GM19467 (cell line): ENCODE data around the gene HNRNPA2B1.
"Not testable (repeated sequence)": the region's sequence is repeated elsewhere in the genome, so short reads cannot be mapped to it uniquely, and the experiment has no call there.

Experiments
- ATAC-seq: cut with Tn5 transposase; IDR thresholded peaks from one replicate; pipeline ENCODE4 v1.9.1; 2021; ENCODE audit warnings: mild to moderate bottlenecking, moderate library complexity; ENCODE audit not compliant: unreplicated experiment

The HNRNPA2B1 gene

DNA sequence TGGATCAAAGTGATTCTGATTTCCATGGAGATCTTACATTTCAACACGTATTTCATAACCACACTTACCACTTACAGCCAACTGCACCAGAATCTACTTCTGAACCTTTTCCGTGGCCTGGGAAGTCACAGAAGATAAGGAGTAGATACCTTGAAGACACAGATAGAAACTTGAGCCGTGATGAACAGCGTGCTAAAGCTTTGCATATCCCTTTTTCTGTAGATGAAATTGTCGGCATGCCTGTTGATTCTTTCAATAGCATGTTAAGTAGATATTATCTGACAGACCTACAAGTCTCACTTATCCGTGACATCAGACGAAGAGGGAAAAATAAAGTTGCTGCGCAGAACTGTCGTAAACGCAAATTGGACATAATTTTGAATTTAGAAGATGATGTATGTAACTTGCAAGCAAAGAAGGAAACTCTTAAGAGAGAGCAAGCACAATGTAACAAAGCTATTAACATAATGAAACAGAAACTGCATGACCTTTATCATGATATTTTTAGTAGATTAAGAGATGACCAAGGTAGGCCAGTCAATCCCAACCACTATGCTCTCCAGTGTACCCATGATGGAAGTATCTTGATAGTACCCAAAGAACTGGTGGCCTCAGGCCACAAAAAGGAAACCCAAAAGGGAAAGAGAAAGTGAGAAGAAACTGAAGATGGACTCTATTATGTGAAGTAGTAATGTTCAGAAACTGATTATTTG, 15.3 kb downstream of the HNRNPA2B1 start:
- no peak for ATAC-seq

DNA sequence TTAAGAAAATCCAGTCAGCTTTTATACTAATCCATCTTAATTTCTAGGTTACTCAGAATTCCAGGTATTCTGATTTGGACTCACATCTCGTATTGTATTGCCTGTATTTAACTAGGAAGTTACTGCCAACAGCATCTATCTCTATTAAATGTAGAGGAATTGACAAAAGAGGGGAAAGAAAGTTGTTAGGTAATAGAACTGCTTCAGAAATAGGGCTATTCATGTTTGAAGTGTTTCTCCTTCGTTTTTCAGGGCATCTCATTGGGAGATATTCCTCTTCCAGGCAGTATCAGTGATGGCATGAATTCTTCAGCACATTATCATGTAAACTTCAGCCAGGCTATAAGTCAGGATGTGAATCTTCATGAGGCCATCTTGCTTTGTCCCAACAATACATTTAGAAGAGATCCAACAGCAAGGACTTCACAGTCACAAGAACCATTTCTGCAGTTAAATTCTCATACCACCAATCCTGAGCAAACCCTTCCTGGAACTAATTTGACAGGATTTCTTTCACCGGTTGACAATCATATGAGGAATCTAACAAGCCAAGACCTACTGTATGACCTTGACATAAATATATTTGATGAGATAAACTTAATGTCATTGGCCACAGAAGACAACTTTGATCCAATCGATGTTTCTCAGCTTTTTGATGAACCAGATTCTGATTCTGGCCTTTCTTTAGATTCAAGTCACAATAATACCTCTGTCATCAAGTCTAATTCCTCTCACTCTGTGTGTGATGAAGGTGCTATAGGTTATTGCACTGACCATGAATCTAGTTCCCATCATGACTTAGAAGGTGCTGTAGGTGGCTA, 16.1 kb downstream of the HNRNPA2B1 start:
- not testable (repeated sequence) for ATAC-seq

GRCh38 chr7:26183545-26184280, 16.8 kb downstream of the HNRNPA2B1 start:
- no peak for ATAC-seq

DNA sequence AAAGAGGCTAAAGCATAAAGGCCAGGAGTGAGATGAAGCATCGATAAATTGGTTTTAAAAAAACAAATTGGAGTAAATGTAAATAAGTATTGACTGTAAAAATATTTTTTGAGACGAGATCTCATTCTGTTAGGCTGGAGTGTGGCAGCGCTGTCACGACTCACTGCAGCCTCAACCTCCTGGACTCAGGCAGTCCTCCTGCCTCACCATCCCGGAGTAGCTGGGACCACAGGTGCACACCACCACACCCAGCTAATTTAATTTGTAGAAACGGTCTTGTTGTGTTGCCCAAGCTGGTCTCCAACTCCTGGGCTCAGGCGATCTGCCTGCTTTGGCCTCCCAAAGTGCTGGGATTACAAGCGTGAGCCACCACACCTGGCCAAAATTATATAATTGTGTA, 17.8 kb downstream of the HNRNPA2B1 start:
- ATAC-seq: no peak

- ATAC-seq: no peak
Observed at GRCh38 chr7:26182283-26182682, 18.3 kb downstream of the HNRNPA2B1 start.

- no peak for ATAC-seq
Observed at GRCh38 chr7:26181474-26182227, 18.9 kb downstream of the HNRNPA2B1 start.

GRCh38 chr7:26180792-26181198, 19.8 kb downstream of the HNRNPA2B1 start:
- ATAC-seq: no peak

- no peak for ATAC-seq
Observed at GRCh38 chr7:26179826-26180497, 20.6 kb downstream of the HNRNPA2B1 start.

- ATAC-seq: no peak
Observed at GRCh38 chr7:26179422-26179821, 21.1 kb downstream of the HNRNPA2B1 start.

- ATAC-seq: no peak
Observed at GRCh38 chr7:26178272-26178960, 22.1 kb downstream of the HNRNPA2B1 start.

DNA sequence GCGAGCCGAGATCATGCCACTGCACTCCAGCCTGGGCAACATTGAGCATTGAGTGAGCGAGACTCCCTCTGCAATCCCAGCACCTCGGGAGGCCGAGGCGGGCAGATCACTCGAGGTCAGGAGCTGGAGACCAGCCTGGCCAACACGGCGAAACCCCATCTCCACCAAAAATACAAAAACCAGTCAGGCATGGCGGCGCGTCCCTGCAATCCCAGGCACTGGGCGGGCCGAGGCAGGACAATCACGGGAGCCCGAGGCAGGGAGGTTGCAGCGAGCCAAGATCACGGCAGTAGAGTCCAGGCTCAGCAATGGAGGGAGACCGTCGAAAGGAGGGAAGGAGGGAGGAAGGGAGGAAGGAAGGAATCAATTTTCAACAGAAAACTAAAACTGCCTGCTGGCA, 23.3 kb downstream of the HNRNPA2B1 start:
- ATAC-seq: not testable (repeated sequence)

- not testable (repeated sequence) for ATAC-seq
Observed at GRCh38 chr7:26176696-26177095, 23.9 kb downstream of the HNRNPA2B1 start.

- ATAC-seq: not testable (repeated sequence)
Observed at GRCh38 chr7:26175903-26176302, 24.6 kb downstream of the HNRNPA2B1 start.

DNA sequence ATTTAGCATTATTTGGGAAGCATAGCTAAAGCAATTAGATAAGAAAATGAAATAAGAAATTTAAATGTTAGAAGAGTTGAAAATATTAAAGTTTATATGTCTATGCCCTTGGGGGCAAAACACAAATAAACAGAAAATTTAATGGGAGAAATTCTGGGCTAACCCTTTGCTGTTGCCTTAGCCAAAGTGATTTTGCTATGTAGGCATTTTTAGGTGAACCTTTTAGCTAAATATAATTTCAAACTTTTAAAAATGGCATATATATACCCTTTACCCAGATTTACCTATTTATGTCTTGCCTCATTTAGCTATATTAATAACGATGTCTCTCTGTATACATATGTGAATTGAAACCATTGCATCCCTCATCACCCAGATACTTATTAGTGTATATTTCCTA, 28.5 kb downstream of the HNRNPA2B1 start:
- ATAC-seq: no peak

- no peak for ATAC-seq
Observed at GRCh38 chr7:26171601-26172000, 28.9 kb downstream of the HNRNPA2B1 start.

DNA sequence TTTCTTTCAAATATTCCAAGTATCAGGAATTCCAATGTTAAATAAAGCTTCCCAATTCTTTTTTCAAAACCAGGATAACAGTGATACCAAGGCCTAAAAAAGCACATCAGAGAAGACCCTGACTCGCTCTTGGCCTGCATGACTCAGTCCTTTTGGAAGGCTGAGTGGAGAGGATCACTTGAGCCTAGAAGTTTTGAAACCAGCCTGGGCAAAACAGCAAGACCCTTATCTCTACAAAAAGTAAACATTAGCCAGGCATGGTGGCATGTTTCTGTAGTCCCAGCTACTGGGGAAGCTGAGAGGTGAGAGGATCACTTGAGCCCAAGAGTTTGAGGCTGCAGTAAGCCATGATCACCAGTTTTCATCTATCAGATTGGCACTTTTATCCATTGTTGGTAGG, 29.9 kb downstream of the HNRNPA2B1 start:
- ATAC-seq: no peak

GRCh38 chr7:26169271-26169670, 31.3 kb downstream of the HNRNPA2B1 start:
- no peak for ATAC-seq

DNA sequence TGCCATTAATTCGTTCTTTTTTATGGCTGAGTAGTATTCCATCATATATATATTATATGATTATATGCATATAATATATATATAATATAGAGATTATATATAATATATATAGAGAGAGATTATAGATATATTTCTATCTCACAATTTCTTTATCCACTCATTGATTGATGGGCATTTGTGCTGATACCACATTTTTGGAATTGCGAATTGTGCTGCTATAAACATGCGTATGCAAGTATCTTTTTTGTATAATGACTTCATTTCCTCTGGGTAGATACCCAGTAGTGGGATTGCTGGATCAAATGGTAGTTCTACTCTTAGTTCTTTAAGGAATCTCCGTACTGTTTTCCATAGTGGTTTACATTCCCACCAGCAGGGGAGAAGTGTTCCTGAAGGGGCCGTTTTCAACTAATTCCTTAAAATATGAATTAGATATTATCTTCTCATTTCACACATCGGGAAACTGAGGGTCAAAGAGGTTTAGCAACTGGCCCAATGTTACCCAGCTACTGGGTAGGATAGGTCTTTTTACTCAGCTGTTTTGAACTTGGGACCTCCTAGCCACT, 32.0 kb downstream of the HNRNPA2B1 start:
- no peak for ATAC-seq

GRCh38 chr7:26167303-26167934, 33.1 kb downstream of the HNRNPA2B1 start:
- ATAC-seq: peak; percentile 83
